Measurements from ENCODE around the gene ZDHHC11. TPM values are rescaled to one million over a fixed set of nuclear protein-coding genes. Genes with fewer than 3 reads are reported as not detected.

Gene ZDHHC11
- total RNA-seq, 1 experiment from 2014 or later, result 17.0 TPM

DNA sequence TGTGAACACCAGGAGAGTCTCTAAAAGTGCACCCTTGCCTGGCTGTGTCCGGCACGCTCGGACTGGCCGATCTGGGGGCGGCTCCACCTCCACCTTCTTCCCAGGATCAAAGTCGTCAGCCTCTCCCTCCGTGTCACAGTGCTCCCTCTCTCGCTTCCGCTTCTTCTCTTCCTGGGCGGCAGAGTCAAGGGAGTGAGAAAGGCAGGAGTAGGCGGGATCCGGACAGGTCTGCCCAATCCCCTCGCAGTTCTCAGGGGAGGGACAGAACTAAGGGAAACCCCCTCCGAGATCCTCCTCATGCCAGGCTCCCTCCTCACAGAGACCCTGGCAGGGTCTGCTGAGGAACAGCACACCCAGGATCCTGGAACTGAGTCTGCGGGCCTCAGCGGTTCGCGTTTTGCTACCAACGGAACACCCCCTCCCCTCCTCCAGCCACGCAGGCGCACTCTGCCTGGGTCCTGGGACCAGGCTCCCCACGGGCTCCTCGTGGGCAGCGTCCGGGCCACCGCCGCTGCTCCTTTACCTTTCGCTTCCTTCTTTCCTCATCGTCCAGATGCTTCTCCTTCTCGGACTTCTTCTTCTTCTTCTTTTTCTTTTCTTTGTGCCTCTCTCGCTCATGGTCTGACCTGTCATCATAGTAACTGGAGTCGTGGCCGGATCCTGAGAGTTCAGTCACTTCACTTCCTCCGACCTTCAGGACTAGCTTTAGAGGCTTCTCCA is 40.5 kb upstream of the ZDHHC11 start (continued):
- TF ChIP-seq REST (IDR thresholded peaks at IDR 0.05; ENCODE audit: low read depth), result no peak
- no peak for TF ChIP-seq RAD21 (IDR thresholded peaks at IDR 0.05; ENCODE audit: low read depth)
- TF ChIP-seq FOSL1 (IDR thresholded peaks at IDR 0.05; ENCODE audit: low read depth), result no peak

DNA sequence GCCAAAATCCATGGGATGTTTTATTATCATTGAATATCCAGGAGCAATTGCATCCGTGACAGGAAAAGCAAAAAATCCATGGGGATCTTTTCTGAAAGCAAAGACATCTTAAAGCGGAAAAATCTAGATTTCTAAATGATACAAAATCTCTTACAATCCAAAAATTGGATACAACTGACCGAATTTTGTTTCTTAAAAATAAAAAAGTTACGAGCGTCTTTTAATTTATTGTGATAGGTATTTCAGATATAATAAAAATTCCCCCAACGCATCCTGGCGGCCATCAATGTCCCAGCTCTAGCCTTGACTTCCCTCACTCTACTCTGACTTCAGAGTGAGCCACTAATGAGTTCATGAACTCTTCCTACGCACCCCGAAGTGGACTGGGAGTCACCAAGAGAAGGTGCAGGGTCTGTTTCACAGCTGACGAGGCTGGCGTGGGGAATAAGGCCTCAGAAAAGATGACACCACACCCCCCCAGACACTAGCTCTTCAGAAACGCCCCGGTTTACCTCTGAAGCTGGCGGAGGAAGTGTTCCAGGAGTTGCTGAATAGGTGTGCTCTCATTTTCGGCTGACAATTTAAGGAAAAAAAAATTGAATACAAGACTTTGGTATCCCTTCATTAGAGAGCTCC is 38.4 kb upstream of the ZDHHC11 start:
- H3K36me3 ChIP-seq (ENCODE audit: control insufficient read depth in 1 of 2, insufficient read depth in 2 of 2, low read length in 2 of 2), result peaks cover 41 to 70% of the 10 kb centered on the region in 2 experiments
- CTCF ChIA-PET, result no interaction called here
- H3K4me2 ChIP-seq (ENCODE audit: low read length), result no peak overlapping the region
- H4K20me1 ChIP-seq (ENCODE audit: insufficient read depth), result no peaks in the 10 kb centered on the region; the same call in 1 of the 2 replicates
- no peak overlapping the region for H3K27ac ChIP-seq (ENCODE audit: low read depth, low read length)
- no peak overlapping the region for H3K4me3 ChIP-seq (replicated peaks in 1 of 2; ENCODE audit: low read depth in 1 of 2, low read length in 2 of 2)
- no peaks in the 10 kb centered on the region for H3K27me3 ChIP-seq (ENCODE audit: insufficient read depth, low read length)
- BruUV-seq (replicated peaks), result no TSS peak
- POLR2A ChIA-PET, result no interaction called here
- no peak overlapping the region for H3K9ac ChIP-seq (ENCODE audit: low read length)
- intact Hi-C loops (cut with micrococcal nuclease), result no loop called here
- peaks cover 95% of the 10 kb centered on the region for H3K79me2 ChIP-seq (ENCODE audit: insufficient read depth, low read length)
- RAD21 ChIA-PET (ENCODE audit: low non-redundant PET in 1 of 2, low total read pairs in 2 of 2, uncharacterized antibody in 2 of 2, unreplicated experiment in 2 of 2), result no interaction called here
- DNase-seq (ENCODE audit: low read depth, low spot score) (no peak), ATAC-seq (no peak)
- H3K9me3 ChIP-seq (ENCODE audit: control insufficient read depth in 1 of 2, insufficient read depth in 1 of 2, low read depth in 1 of 2, low read length in 2 of 2), result no peaks in the 10 kb centered on the region
- no peaks in the 10 kb centered on the region for H3K9me2 ChIP-seq (ENCODE audit: insufficient read depth)
- no peak overlapping the region for H2AFZ ChIP-seq (ENCODE audit: low read depth, low read length, poor library complexity, severe bottlenecking)
- H3K4me1 ChIP-seq (ENCODE audit: control insufficient read depth in 1 of 2, insufficient read depth in 2 of 2, low read length in 2 of 2), result peaks cover 15 to 18% of the 10 kb centered on the region in 2 experiments; a peak in 3 of 4 replicates
- TF ChIP-seq POLR2A (IDR thresholded peaks at IDR 0.05; ENCODE audit: borderline replicate concordance, extremely low read depth, insufficient read depth, insufficient read length), result no peak
- no peak for TF ChIP-seq JUND (IDR thresholded peaks at IDR 0.05)
- no peak for TF ChIP-seq YY1 (IDR thresholded peaks at IDR 0.05; ENCODE audit: extremely low read depth, insufficient replicate concordance, low read depth, low read length)
- no peak for TF ChIP-seq CTCF (IDR thresholded peaks at IDR 0.05 in 2 of 3, conservative IDR thresholded peaks at IDR 0.05 in 1 of 3; ENCODE audit: borderline replicate concordance in 1 of 3, insufficient read depth in 1 of 3, low read depth in 2 of 3, low read length in 2 of 3)
- no peak for TF ChIP-seq ATF3 (IDR thresholded peaks at IDR 0.05)
- TF ChIP-seq, protein P1, sequence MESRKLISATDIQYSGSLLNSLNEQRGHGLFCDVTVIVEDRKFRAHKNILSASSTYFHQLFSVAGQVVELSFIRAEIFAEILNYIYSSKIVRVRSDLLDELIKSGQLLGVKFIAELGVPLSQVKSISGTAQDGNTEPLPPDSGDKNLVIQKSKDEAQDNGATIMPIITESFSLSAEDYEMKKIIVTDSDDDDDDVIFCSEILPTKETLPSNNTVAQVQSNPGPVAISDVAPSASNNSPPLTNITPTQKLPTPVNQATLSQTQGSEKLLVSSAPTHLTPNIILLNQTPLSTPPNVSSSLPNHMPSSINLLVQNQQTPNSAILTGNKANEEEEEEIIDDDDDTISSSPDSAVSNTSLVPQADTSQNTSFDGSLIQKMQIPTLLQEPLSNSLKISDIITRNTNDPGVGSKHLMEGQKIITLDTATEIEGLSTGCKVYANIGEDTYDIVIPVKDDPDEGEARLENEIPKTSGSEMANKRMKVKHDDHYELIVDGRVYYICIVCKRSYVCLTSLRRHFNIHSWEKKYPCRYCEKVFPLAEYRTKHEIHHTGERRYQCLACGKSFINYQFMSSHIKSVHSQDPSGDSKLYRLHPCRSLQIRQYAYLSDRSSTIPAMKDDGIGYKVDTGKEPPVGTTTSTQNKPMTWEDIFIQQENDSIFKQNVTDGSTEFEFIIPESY (IDR thresholded peaks at IDR 0.05; ENCODE audit: extremely low read depth, insufficient replicate concordance, low read length), result no peak
- no peak for TF ChIP-seq TCF7L2 (IDR thresholded peaks at IDR 0.05; ENCODE audit: borderline replicate concordance, extremely low read depth, insufficient read depth, insufficient read length)
- no peak for TF ChIP-seq RAD21 (IDR thresholded peaks at IDR 0.05; ENCODE audit: low read depth)
- TF ChIP-seq SIN3A (IDR thresholded peaks at IDR 0.05; ENCODE audit: low read depth), result no peak
- no peak for TF ChIP-seq EZH2phosphoT487 (IDR thresholded peaks at IDR 0.05; ENCODE audit: borderline replicate concordance)
- TF ChIP-seq ZFX (IDR thresholded peaks at IDR 0.05), result no peak
- TF ChIP-seq SP1 (IDR thresholded peaks at IDR 0.05; ENCODE audit: low read depth), result no peak
